Amniotic epithelial cell (primary cell): Measurements from ENCODE around the gene GART.
"Not testable (repeated sequence)": the region's sequence is repeated elsewhere in the genome, so short reads cannot be mapped to it uniquely, and the experiment has no call there.

Experiments used
- DNase-seq: peaks from one replicate; pipeline ENCODE4 v3.0.0-alpha.2; 2010; ENCODE audit warnings: low read depth

The GART gene

GRCh38 chr21:33512481-33512880 lies 29.4 kb downstream of the GART start:
- no peak for DNase-seq

- no peak for DNase-seq
These were observed 30.3 kb downstream of the GART start for GRCh38 chr21:33511639-33512038.

GRCh38 chr21:33510826-33511225 lies 31.1 kb downstream of the GART start:
- no peak for DNase-seq

GRCh38 chr21:33507003-33507402 lies 34.9 kb downstream of the GART start:
- not testable (repeated sequence) for DNase-seq

- no peak for DNase-seq
These were observed 36.1 kb downstream of the GART start for GRCh38 chr21:33505833-33506232.

GRCh38 chr21:33496345-33496744 lies 45.6 kb downstream of the GART start:
- DNase-seq = no peak

- no peak for DNase-seq
These were observed 46.2 kb downstream of the GART start for GRCh38 chr21:33495743-33496142.

- no peak for DNase-seq
These were observed 48.2 kb downstream of the GART start for GRCh38 chr21:33493756-33494155.

- DNase-seq = peak; percentile 60
These were observed 49.3 kb downstream of the GART start for GRCh38 chr21:33492571-33492970.

GRCh38 chr21:33491373-33492102 lies 50.4 kb downstream of the GART start, which contains the start of gene DNAJC28:
TSS of gene DNAJC28 (minus strand) at chr21:33491716. CDS start at chr21:33489393, 2,323 bp downstream.
- peak; percentile 81 for DNase-seq

- DNase-seq = peak; percentile 9
These were observed 50.9 kb downstream of the GART start for GRCh38 chr21:33490991-33491372.

- DNase-seq = no peak
These were observed 53.0 kb downstream of the GART start for GRCh38 chr21:33488936-33489335.

GRCh38 chr21:33487996-33488395 lies 53.9 kb downstream of the GART start:
- no peak for DNase-seq

- DNase-seq = no peak
These were observed 60.5 kb downstream of the GART start for GRCh38 chr21:33481314-33481943.

- DNase-seq = no peak
These were observed 61.3 kb downstream of the GART start for GRCh38 chr21:33480481-33481103.

- DNase-seq = peak; percentile 93
These were observed 62.0 kb downstream of the GART start, which contains the start of gene TMEM50B for GRCh38 chr21:33479679-33480480. TSS of gene TMEM50B (minus strand) at chr21:33479974. CDS start at chr21:33468885, 11,089 bp downstream.

GRCh38 chr21:33478935-33479678 lies 62.8 kb downstream of the GART start:
- peak; percentile 9 for DNase-seq

GRCh38 chr21:33478182-33478581 lies 63.7 kb downstream of the GART start:
- no peak for DNase-seq

- DNase-seq = no peak
These were observed 64.9 kb downstream of the GART start for GRCh38 chr21:33477066-33477465.

- DNase-seq = no peak
These were observed 68.6 kb downstream of the GART start for GRCh38 chr21:33473344-33473743.

GRCh38 chr21:33470701-33471100 lies 71.2 kb downstream of the GART start:
- no peak for DNase-seq
